ENCODE results near the gene EFCAB13. TPM values are rescaled to one million over a fixed set of nuclear protein-coding genes. Genes with fewer than 3 reads are reported as not detected.
"Not testable (repeated sequence)": the region's sequence is repeated elsewhere in the genome, so short reads cannot be mapped to it uniquely, and the experiment has no call there.

The EFCAB13 gene
- total RNA-seq, 1 experiment from 2014 or later, result 7.1 TPM

DNA sequence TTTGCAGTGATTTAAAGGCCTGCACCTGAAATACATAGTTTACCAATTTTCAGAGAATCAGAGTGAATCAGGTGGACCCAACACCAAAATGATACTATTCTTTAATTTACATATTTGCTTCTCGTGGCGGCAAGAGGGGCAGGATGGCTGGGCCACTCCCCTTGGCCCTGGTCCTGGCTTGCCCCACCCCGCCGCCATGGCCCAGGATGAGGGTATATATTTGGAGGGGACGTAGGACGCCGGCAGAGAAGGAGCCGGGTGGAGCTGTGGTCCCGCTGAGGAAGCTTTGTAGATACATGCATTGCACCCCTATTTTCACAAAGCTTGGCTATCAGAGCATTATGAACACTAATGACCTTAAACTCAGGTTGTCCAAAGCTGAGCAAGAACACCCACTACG lies 43.5 kb downstream of the EFCAB13 start:
- BruUV-seq (replicated peaks), result no TSS peak
- Histone ChIP-seq H3K36me3 (ENCODE audit: control insufficient read depth, insufficient read depth, low read length) (no peaks in the 10 kb centered on the region), H3K9me3 (ENCODE audit: control insufficient read depth, insufficient read depth, low read depth, low read length) (no peaks in the 10 kb centered on the region), H3K27me3 (ENCODE audit: control insufficient read depth, insufficient read depth, low read length) (no peaks in the 10 kb centered on the region), H3K4me3 (ENCODE audit: low read depth in 2 of 2, low read length in 2 of 2) (no peak overlapping the region), H3K4me1 (ENCODE audit: control insufficient read depth, insufficient read depth, low read length) (no peaks in the 10 kb centered on the region), H3K27ac (ENCODE audit: low read length) (no peak overlapping the region)
- ATAC-seq (no peak), DNase-seq (ENCODE audit: low read depth, low spot score) (no peak)
- POLR2A ChIA-PET, result no interaction called here
- in situ Hi-C loops (cut with HindIII; ENCODE audit: low pct_unique_long_range_greater_than_20kb, low sequenced_read_pairs), result no loop called here
- intact Hi-C loops (cut with micrococcal nuclease; ENCODE audit: unreplicated experiment), result loop anchor here (10.0 kb wide), 1 partner anchor 248 kb away; no protein-coding TSS in a partner anchor
- CTCF ChIA-PET, result no interaction called here
- TF ChIP-seq TCF7L2 (IDR thresholded peaks at IDR 0.05; ENCODE audit: low read depth, low read length), result no peak
- no peak for TF ChIP-seq SIN3A (IDR thresholded peaks at IDR 0.05; ENCODE audit: borderline replicate concordance, insufficient read depth, low read depth, low read length)
- no peak for TF ChIP-seq POLR2AphosphoS5 (IDR thresholded peaks at IDR 0.05; ENCODE audit: low read depth, low read length)
- TF ChIP-seq, protein P1, sequence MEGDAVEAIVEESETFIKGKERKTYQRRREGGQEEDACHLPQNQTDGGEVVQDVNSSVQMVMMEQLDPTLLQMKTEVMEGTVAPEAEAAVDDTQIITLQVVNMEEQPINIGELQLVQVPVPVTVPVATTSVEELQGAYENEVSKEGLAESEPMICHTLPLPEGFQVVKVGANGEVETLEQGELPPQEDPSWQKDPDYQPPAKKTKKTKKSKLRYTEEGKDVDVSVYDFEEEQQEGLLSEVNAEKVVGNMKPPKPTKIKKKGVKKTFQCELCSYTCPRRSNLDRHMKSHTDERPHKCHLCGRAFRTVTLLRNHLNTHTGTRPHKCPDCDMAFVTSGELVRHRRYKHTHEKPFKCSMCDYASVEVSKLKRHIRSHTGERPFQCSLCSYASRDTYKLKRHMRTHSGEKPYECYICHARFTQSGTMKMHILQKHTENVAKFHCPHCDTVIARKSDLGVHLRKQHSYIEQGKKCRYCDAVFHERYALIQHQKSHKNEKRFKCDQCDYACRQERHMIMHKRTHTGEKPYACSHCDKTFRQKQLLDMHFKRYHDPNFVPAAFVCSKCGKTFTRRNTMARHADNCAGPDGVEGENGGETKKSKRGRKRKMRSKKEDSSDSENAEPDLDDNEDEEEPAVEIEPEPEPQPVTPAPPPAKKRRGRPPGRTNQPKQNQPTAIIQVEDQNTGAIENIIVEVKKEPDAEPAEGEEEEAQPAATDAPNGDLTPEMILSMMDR (IDR thresholded peaks at IDR 0.05), result no peak
- TF ChIP-seq, protein P2, sequence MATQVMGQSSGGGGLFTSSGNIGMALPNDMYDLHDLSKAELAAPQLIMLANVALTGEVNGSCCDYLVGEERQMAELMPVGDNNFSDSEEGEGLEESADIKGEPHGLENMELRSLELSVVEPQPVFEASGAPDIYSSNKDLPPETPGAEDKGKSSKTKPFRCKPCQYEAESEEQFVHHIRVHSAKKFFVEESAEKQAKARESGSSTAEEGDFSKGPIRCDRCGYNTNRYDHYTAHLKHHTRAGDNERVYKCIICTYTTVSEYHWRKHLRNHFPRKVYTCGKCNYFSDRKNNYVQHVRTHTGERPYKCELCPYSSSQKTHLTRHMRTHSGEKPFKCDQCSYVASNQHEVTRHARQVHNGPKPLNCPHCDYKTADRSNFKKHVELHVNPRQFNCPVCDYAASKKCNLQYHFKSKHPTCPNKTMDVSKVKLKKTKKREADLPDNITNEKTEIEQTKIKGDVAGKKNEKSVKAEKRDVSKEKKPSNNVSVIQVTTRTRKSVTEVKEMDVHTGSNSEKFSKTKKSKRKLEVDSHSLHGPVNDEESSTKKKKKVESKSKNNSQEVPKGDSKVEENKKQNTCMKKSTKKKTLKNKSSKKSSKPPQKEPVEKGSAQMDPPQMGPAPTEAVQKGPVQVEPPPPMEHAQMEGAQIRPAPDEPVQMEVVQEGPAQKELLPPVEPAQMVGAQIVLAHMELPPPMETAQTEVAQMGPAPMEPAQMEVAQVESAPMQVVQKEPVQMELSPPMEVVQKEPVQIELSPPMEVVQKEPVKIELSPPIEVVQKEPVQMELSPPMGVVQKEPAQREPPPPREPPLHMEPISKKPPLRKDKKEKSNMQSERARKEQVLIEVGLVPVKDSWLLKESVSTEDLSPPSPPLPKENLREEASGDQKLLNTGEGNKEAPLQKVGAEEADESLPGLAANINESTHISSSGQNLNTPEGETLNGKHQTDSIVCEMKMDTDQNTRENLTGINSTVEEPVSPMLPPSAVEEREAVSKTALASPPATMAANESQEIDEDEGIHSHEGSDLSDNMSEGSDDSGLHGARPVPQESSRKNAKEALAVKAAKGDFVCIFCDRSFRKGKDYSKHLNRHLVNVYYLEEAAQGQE (IDR thresholded peaks at IDR 0.05; ENCODE audit: insufficient read depth in 1 of 2, low read depth in 2 of 2, low read length in 1 of 2), result no peak

DNA sequence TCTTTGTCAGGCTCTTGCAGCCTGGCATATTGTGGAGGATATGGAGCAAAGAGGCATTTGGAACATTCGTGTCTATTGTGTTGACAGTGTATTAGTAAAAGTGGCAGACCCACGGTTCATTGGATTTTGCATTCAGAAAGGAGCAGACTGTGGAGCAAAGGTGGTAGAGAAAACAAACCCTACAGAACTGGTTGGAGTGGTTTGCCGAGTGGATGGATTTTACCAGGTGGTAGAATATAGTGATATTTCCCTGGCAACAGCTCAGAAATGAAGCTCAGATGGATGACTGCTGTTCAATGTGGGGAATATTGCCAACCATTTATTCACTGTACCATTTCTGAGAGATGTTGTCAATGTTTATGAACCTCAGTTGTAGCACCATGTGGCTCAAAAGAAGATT lies 44.5 kb downstream of the EFCAB13 start:
- DNase-seq (ENCODE audit: low read depth, low spot score) (no peak), ATAC-seq (no peak)
- in situ Hi-C loops (cut with HindIII; ENCODE audit: low pct_unique_long_range_greater_than_20kb, low sequenced_read_pairs), result no loop called here
- H3K27ac ChIP-seq (ENCODE audit: low read length), result no peak overlapping the region
- H3K36me3 ChIP-seq (ENCODE audit: control insufficient read depth, insufficient read depth, low read length), result no peaks in the 10 kb centered on the region
- no peaks in the 10 kb centered on the region for H3K27me3 ChIP-seq (ENCODE audit: control insufficient read depth, insufficient read depth, low read length)
- peaks cover 9% of the 10 kb centered on the region; the same call in 1 of the 2 replicates for H3K9me3 ChIP-seq (ENCODE audit: control insufficient read depth, insufficient read depth, low read depth, low read length)
- no peak for TF ChIP-seq TCF7L2 (IDR thresholded peaks at IDR 0.05; ENCODE audit: low read depth, low read length)
- TF ChIP-seq POLR2AphosphoS5 (IDR thresholded peaks at IDR 0.05; ENCODE audit: low read depth, low read length), result no peak
- TF ChIP-seq, protein P2 (IDR thresholded peaks at IDR 0.05; ENCODE audit: insufficient read depth in 1 of 2, low read depth in 2 of 2, low read length in 1 of 2), result no peak
- H3K4me1 ChIP-seq (ENCODE audit: control insufficient read depth, insufficient read depth, low read length), result no peaks in the 10 kb centered on the region
- H3K4me3 ChIP-seq (ENCODE audit: low read depth in 2 of 2, low read length in 2 of 2), result no peak overlapping the region
- POLR2A ChIA-PET, result no interaction called here
- intact Hi-C loops (cut with micrococcal nuclease; ENCODE audit: unreplicated experiment), result loop anchor here (10.0 kb wide), 1 partner anchor 247 kb away; no protein-coding TSS in a partner anchor
- CTCF ChIA-PET, result no interaction called here
- no TSS peak for BruUV-seq (replicated peaks)

DNA sequence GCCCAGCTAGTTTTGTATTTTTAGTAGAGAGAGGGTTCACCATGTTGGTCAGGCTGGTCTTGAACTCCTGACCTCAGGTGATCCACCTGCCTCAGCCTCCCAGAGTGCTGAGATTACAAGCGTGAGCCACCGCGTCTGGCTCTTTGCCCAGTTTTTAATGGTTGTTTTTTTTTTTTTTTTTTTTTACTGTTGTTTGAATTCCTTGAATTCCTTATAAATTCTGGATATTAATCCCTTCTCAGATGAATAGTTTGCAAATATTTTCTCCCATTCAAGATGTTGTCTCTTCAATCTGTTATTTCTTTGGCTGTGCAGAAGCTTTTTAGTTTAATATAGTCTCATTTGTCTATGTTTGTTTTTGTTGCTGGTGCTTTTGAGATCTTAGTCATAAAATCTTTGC lies 47.1 kb downstream of the EFCAB13 start:
- H3K4me1 ChIP-seq (ENCODE audit: control insufficient read depth, insufficient read depth, low read length); in situ Hi-C loops (cut with HindIII; ENCODE audit: low pct_unique_long_range_greater_than_20kb, low sequenced_read_pairs); BruUV-seq (replicated peaks); H3K36me3 ChIP-seq (ENCODE audit: control insufficient read depth, insufficient read depth, low read length); DNase-seq (ENCODE audit: low read depth, low spot score); H3K27me3 ChIP-seq (ENCODE audit: control insufficient read depth, insufficient read depth, low read length); ATAC-seq; CTCF ChIA-PET; POLR2A ChIA-PET; H3K4me3 ChIP-seq (ENCODE audit: low read depth in 2 of 2, low read length in 2 of 2); H3K27ac ChIP-seq (ENCODE audit: low read length): not testable (repeated sequence)
- intact Hi-C loops (cut with micrococcal nuclease; ENCODE audit: unreplicated experiment), result loop anchor here (10.0 kb wide), 1 partner anchor 64 kb away; no protein-coding TSS in a partner anchor
- H3K9me3 ChIP-seq (ENCODE audit: control insufficient read depth, insufficient read depth, low read depth, low read length), result peaks cover 10% of the 10 kb centered on the region; the same call in 1 of the 2 replicates
